Measurements from ENCODE around the gene HSPA12B.
"Not testable (repeated sequence)": the region's sequence is repeated elsewhere in the genome, so short reads cannot be mapped to it uniquely, and the experiment has no call there.

HSPA12B gene

DNA sequence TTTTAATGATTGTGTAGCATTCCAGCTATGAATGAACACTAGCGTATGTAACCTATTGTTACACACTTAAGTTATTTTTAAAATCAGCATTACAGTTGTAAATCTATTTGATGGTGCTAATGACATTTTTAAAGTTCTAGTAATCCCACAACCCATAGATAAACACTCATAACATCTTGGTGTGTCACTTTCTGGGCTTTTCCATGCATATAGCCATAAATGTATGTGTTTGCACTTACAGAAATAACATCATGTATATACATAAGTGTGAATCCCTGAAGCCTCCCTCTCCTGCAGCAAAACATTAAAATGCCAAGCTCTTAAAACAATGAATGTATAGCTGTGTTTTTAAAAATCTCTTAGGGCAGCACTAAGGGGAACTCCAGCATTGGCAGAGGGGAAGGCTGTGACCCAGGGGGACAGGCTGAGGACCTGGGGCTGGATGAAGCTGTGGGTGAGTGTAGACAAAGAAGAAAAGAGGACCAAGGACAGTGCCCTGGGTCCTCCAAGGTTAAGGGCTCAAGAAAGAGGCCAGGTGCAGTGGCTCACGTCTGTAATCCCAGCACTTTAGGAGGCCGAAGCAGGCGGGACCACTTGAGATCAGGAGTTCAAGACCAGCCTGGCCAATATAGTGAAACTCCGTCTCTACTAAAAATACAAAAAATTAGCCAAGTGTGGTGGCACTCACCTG is 55.0 kb downstream of the HSPA12B start:
- DNase-seq (ENCODE audit: low read depth): no peak

DNA sequence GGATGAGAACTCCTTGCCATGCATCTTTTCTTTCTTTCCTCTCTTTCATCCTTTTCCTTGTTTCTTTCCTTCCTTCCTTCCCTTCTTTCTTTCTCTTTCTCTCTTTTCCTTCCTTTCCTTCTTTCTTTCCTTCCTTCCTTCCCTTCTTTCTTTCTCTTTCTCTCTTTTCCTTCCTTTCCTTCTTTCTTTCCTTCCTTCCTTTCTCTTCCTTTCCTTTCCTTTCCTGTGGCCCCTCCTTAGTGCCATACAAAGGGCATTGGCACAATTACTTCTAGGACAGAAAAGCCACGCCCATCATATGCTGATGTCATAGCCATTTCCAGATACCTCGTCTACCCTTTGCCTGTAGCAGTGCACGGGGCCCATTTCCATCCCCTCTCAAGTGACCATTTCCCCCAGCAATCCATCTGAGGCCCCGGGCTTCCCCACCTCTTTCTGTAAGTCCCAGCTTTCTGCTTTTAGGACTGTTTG is 56.2 kb downstream of the HSPA12B start:
- DNase-seq (ENCODE audit: low read depth): no peak

GRCh38 chr20:3789201-3789600 is 56.7 kb downstream of the HSPA12B start:
- not testable (repeated sequence) for DNase-seq (ENCODE audit: low read depth)

DNA sequence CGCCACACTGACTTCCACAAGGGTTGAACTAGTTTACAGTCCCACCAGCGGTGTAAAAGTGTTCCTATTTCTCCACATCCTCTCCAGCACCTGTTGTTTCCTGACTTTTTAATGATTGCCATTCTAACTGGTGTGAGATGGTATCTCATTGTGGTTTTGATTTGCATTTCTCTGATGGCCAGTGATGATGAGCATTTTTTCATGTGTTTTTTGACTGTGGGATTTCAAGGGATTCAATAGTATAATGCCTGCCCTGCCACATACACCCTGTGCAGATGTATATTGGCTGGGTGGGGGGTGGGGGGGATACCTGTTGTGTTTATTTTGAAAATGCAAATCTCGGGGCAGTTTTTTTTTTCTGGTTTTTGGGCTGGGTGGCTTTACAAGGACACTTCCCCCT is 61.7 kb downstream of the HSPA12B start:
- not testable (repeated sequence) for DNase-seq (ENCODE audit: low read depth)

DNA sequence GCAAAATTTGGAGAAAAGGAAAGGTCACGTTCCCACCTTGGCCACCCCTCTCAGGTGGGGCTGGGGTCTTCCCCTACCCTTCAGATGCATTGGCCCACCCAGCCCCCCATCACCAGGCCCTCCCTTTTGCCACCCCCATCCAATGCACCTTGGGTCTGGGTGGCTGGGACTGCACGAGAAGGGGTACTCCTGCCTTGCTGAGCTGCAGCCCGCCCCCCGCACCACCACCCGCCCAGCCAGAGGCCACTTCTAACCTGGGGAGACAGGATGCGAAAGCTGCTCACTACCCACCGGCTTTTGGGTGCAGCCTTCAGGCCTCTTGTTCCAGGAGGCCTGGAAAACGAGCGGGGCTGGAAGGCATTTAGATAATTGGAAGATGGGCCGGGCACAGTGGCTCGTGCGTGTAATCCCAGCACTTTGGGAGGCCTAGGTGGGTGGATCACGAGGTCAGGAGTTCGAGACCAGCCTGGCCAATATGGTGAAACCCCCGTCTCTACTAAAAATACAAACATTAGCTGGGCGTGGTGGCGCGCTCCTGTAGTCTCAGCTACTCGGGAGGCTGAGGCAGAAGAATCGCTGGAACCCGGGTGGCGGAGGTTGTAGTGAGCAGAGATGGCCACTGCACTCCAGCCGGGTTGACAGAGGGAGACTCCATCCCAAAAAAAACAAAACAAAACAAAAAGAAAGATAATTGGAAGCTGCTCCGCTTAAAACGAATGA is 62.4 kb downstream of the HSPA12B start:
- DNase-seq (ENCODE audit: low read depth): no peak

GRCh38 chr20:3795511-3796468 is 63.3 kb downstream of the HSPA12B start, which contains the start of gene CDC25B:
Gene CDC25B (plus strand): TSS chr20:3796310. CDS start chr20:3796532, 222 bp downstream.
- DNase-seq (ENCODE audit: low read depth): peak; percentile 85

GRCh38 chr20:3796477-3797225 is 64.2 kb downstream of the HSPA12B start:
- no peak for DNase-seq (ENCODE audit: low read depth)

DNA sequence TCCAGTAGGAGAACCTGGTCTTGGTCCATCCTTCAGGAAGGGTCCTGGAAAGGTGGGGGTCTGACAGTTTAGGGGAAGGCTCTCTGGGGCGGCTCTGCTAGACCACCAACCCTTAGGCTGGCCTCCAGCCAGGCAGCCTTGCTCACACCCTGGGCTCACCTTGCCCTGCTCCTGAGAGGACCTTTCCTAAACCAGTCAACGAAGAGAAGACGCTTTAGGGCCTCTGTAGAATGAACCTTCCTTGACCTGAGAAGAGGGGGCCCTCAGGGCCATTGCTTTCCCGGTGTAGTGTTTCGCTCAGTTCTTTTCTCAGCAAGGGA is 64.7 kb downstream of the HSPA12B start:
- no peak for DNase-seq (ENCODE audit: low read depth)

GRCh38 chr20:3797592-3798372 is 65.3 kb downstream of the HSPA12B start:
- DNase-seq (ENCODE audit: low read depth): no peak

DNA sequence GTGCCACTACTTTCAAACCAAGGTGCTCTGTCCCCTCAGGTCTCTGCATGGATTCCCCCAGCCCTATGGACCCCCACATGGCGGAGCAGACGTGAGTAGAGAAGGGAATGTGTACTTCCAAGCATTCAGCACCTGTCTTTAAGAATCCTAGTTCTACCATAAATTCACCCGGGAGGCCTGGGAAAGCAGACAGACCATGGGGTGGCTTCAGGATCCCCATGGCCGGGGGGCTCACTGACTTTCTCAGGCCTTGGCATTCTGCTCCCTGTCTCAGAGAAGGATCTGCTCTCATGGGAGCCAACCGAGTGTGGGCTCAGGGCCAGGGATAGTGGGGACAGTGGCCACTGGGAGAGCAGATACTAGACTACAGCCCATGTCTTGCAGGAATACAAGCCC is 65.9 kb downstream of the HSPA12B start:
- no peak for DNase-seq (ENCODE audit: low read depth)

GRCh38 chr20:3798908-3799248 is 66.4 kb downstream of the HSPA12B start:
- no peak for DNase-seq (ENCODE audit: low read depth)

GRCh38 chr20:3800256-3800877 is 67.9 kb downstream of the HSPA12B start:
- DNase-seq (ENCODE audit: low read depth): no peak

- DNase-seq (ENCODE audit: low read depth): no peak
These were observed 68.4 kb downstream of the HSPA12B start for GRCh38 chr20:3800878-3801260.

GRCh38 chr20:3801299-3801698 is 68.8 kb downstream of the HSPA12B start:
- no peak for DNase-seq (ENCODE audit: low read depth)

GRCh38 chr20:3801846-3802245 is 69.4 kb downstream of the HSPA12B start:
- DNase-seq (ENCODE audit: low read depth): no peak
